ENCODE results near the gene IPO8. TPM values are rescaled to one million over a fixed set of nuclear protein-coding genes. Genes with fewer than 3 reads are reported as not detected.

Gene IPO8
- total RNA-seq, 3 donors from 2014 or later: 26.7 to 47.4 (median 43.3) TPM

GRCh38 chr12:30707613-30708342 is 12.1 kb upstream of the IPO8 start:
- Histone ChIP-seq H3K9me3 (no peaks in the 10 kb centered on the region), H3K36me3 (no peaks in the 10 kb centered on the region), H3K27ac (no peak overlapping the region), H3K4me1 (no peaks in the 10 kb centered on the region), H3K27me3 (no peaks in the 10 kb centered on the region), H3K4me3 (no peak overlapping the region)
- intact Hi-C loops (cut with DNase I; ENCODE audit: low total_unique reads): no loop called here
- no peak for DNase-seq (ENCODE audit: low spot score in 2 of 2)
- no peak for TF ChIP-seq POLR2AphosphoS5 (IDR thresholded peaks at IDR 0.05)
- TF ChIP-seq POLR2A (IDR thresholded peaks at IDR 0.05): no peak
- no peak for TF ChIP-seq CTCF (IDR thresholded peaks at IDR 0.05)

- intact Hi-C loops (cut with DNase I; ENCODE audit: low total_unique reads): no loop called here
- H3K4me3 ChIP-seq: no peak overlapping the region
- no peaks in the 10 kb centered on the region for H3K4me1 ChIP-seq
- H3K27me3 ChIP-seq: no peaks in the 10 kb centered on the region
- no peak overlapping the region for H3K27ac ChIP-seq
- no peaks in the 10 kb centered on the region for H3K9me3 ChIP-seq
- H3K36me3 ChIP-seq: no peaks in the 10 kb centered on the region
- TF ChIP-seq CTCF (IDR thresholded peaks at IDR 0.05): no peak
- TF ChIP-seq POLR2A (IDR thresholded peaks at IDR 0.05): no peak
- TF ChIP-seq POLR2AphosphoS5 (IDR thresholded peaks at IDR 0.05): no peak
- DNase-seq (ENCODE audit: low spot score in 2 of 2): no peak
These were observed 10.8 kb upstream of the IPO8 start for GRCh38 chr12:30706476-30706875.

GRCh38 chr12:30701056-30701455 is 5.4 kb upstream of the IPO8 start:
- Histone ChIP-seq H3K4me1 (no peaks in the 10 kb centered on the region), H3K27ac (no peak overlapping the region), H3K4me3 (no peak overlapping the region), H3K27me3 (no peaks in the 10 kb centered on the region), H3K9me3 (no peaks in the 10 kb centered on the region), H3K36me3 (no peaks in the 10 kb centered on the region)
- intact Hi-C loops (cut with DNase I; ENCODE audit: low total_unique reads): loop anchor here (5.0 kb wide), 1 partner anchor 484 kb away; no protein-coding TSS in a partner anchor
- TF ChIP-seq CTCF (IDR thresholded peaks at IDR 0.05) (no peak), POLR2AphosphoS5 (IDR thresholded peaks at IDR 0.05) (no peak), POLR2A (IDR thresholded peaks at IDR 0.05) (no peak)
- no peak for DNase-seq (ENCODE audit: low spot score in 2 of 2)

GRCh38 chr12:30700216-30700900 is 4.7 kb upstream of the IPO8 start:
- intact Hi-C loops (cut with DNase I; ENCODE audit: low total_unique reads): loop anchor here (5.0 kb wide), 1 partner anchor 483 kb away; no protein-coding TSS in a partner anchor
- no peak for TF ChIP-seq CTCF (IDR thresholded peaks at IDR 0.05)
- TF ChIP-seq POLR2A (IDR thresholded peaks at IDR 0.05): no peak
- no peak for TF ChIP-seq POLR2AphosphoS5 (IDR thresholded peaks at IDR 0.05)
- no peak overlapping the region for H3K27ac ChIP-seq

GRCh38 chr12:30698346-30698745 is 2.7 kb upstream of the IPO8 start:
- Histone ChIP-seq H3K4me3 (no peak overlapping the region), H3K27me3 (no peaks in the 10 kb centered on the region), H3K36me3 (no peaks in the 10 kb centered on the region), H3K9me3 (no peaks in the 10 kb centered on the region), H3K4me1 (peaks cover 0 to 5% of the 10 kb centered on the region in 2 donors), H3K27ac (no peak overlapping the region)
- intact Hi-C loops (cut with DNase I; ENCODE audit: low total_unique reads): no loop called here
- TF ChIP-seq POLR2AphosphoS5 (IDR thresholded peaks at IDR 0.05) (no peak), CTCF (IDR thresholded peaks at IDR 0.05) (no peak), POLR2A (IDR thresholded peaks at IDR 0.05) (no peak)
- no peak for DNase-seq (ENCODE audit: low spot score in 2 of 2)

More at GRCh38 chr12:30700216-30700900, 4.7 kb upstream of the IPO8 start:
- Histone ChIP-seq H3K9me3 (no peaks in the 10 kb centered on the region), H3K36me3 (no peaks in the 10 kb centered on the region), H3K4me3 (no peak overlapping the region), H3K27me3 (no peaks in the 10 kb centered on the region), H3K4me1 (no peaks in the 10 kb centered on the region)
- no peak for DNase-seq (ENCODE audit: low spot score in 2 of 2)

All from breast epithelium (tissue), 4 donors.